ENCODE results near the gene SAMD10.
A peak's percentile ranks its signal among the peaks of the same experiment; 100 is the strongest.
"Not testable (repeated sequence)": the region's sequence is repeated elsewhere in the genome, so short reads cannot be mapped to it uniquely, and the experiment has no call there.

Gene SAMD10

GRCh38 chr20:63979557-63980316, at the start of gene SAMD10:
TSS of gene SAMD10 (minus strand) at chr20:63979642. CDS start at chr20:63979467, 175 bp downstream.
- DNase-seq (ENCODE audit: low read depth in 1 of 2, low spot score in 1 of 2), result peak; percentile 62 to 73

- no peak for DNase-seq (ENCODE audit: low read depth in 1 of 2, low spot score in 1 of 2)
Observed at GRCh38 chr20:64027981-64028685, 48.7 kb upstream of the SAMD10 start.

GRCh38 chr20:64025826-64026412, 46.5 kb upstream of the SAMD10 start:
- DNase-seq (ENCODE audit: low read depth in 1 of 2, low spot score in 1 of 2), result no peak

DNA sequence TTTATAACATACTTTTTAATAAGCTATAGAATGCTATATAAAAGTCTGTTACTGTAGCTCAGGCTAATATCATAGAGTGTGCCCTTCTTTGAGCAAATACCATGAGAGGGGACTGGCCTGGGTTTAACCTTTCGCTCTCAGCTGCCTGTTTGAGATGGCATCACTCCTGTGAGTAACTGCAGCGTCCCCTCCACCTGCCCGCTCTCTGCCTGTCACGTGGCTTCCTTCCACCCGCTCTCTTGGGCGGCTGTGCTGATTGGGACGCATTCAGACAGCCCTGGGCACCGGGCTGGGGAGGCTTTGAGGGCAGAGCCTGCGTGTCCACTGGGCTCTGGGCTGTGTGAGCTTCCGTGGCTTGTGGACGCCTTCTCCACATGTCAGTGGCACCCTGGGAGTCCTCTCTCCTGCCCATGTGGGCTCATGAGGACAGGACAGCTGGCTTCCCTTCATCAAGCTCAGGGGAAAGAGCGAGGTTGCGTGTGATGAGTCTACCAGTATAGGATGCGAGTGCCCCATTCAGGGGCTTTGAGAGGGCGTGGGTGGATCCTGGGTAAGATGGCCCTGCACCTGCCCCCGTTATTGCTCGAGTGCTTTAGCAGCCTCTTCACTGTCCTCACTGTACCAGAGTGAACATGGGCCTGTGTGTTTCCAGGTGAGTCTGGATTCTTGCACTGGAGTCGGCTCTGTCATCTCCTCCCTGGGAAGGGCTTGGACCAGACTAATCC, 45.8 kb upstream of the SAMD10 start:
- no peak for DNase-seq (ENCODE audit: low read depth in 1 of 2, low spot score in 1 of 2)

DNA sequence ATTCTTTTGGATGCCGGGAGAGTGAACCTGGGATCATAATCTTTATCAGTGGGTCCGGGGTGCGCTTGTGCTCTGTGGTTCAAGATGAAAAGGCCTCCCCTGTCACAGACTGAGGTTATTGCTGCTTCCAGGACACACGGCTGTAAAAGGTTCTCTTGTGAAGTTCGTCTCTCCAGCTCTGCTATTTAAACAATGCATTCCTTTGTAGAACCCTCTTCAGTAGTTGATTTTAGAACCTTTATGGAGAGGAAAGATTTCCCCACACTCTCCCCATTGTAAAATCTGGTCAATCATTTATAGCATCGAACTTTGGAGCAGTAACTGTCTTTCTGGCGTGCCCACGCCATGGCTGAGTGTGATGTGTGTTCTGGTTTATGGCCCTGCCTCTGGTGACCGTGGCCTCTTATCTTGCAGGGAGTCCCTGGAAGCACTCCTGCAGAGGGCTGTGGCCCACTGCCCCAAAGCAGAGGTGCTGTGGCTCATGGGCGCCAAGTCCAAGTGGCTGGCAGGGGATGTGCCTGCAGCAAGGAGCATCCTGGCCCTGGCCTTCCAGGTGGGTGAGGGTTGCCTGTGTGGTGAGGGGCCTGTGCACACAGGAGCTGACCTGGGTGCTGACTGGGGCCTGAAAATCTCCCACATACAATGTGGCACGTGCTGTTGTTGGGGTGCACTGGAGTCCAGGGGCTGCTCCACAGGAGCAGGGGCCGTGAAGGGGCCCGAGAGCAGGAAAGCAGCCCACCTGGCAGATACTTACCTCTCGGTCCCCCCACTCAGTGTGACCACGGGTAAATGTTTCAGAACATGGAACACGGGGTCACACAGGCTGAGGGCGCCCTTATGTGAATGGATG, 44.9 kb upstream of the SAMD10 start:
- no peak for DNase-seq (ENCODE audit: low read depth in 1 of 2, low spot score in 1 of 2)

DNA sequence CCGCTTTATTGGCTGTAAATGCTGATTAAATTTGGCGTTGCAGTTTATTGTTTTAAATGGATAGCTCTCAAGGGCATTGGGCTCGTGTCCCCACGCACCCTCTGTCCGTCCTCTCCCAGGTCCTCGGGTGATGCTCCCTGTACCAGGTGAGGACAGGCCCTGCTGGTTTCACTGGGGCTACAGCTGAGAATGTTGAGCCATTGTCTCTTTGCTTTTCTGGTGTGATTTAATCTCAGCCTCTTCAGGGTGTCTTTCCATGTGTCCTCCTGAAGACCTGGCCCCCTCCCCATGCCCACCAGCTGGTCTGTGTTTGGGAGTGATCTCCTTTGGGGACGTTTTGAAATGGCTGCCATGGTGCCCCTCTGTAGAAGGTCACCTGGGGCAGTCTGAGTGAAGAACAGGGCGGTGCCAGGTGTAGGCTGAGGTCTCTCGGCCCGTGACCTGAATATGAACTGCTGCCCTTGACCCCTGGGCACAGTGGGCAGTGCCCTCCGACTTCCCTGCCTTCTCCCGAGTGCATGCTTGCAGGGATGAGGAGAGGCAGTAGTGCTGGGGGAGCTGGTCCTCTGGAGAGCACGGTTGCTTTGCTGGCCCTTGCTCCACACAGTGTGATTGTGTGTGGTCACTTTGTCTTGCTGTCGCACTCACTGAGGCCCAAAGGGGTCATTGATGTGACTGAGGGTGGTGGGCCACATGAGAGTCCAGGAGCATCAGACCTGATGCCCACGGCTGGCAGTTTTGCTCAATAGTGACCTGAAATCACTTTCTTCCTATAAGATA, 44.1 kb upstream of the SAMD10 start:
- no peak for DNase-seq (ENCODE audit: low read depth in 1 of 2, low spot score in 1 of 2)

- DNase-seq (ENCODE audit: low read depth in 1 of 2, low spot score in 1 of 2), result no peak
Observed at GRCh38 chr20:64022671-64023360, 43.4 kb upstream of the SAMD10 start.

- no peak for DNase-seq (ENCODE audit: low read depth in 1 of 2, low spot score in 1 of 2)
Observed at GRCh38 chr20:64021124-64021975, 41.9 kb upstream of the SAMD10 start.

GRCh38 chr20:64015635-64016034, 36.2 kb upstream of the SAMD10 start:
- DNase-seq (ENCODE audit: low read depth in 1 of 2, low spot score in 1 of 2), result no peak

DNA sequence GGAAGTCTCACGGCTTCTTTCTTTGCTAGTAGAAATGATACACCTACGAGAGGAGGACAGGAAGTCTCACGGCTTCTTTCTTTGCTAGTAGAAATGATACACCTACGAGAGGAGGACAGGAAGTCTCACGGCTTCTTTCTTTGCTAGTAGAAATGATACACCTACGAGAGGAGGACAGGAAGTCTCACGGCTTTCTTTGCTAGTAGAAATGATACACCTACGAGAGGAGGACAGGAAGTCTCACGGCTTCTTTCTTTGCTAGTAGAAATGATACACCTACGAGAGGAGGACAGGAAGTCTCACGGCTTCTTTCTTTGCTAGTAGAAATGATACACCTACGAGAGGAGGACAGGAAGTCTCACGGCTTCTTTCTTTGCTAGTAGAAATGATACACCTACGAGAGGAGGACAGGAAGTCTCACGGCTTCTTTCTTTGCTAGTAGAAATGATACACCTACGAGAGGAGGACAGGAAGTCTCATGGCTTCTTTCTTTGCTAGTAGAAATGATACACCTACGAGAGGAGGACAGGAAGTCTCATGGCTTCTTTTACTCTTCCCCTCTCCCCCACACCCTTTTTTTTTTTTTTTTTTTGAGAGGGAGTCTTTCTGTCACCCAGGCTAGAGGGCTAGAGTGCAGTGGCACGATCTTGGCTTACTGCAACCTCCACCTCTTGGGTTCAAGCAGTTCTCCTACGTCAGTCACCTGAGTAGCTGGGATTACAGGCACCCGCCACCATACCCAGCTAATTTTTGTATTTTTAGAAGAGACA, 33.1 kb upstream of the SAMD10 start:
- DNase-seq (ENCODE audit: low read depth in 1 of 2, low spot score in 1 of 2), result not testable (repeated sequence)

- DNase-seq (ENCODE audit: low read depth in 1 of 2, low spot score in 1 of 2), result no peak
Observed at GRCh38 chr20:64011366-64011779, 31.9 kb upstream of the SAMD10 start.

GRCh38 chr20:64010711-64011237, 31.3 kb upstream of the SAMD10 start:
- no peak for DNase-seq (ENCODE audit: low read depth in 1 of 2, low spot score in 1 of 2)

GRCh38 chr20:64009811-64010387, 30.5 kb upstream of the SAMD10 start:
- DNase-seq (ENCODE audit: low read depth in 1 of 2, low spot score in 1 of 2), result no peak

DNA sequence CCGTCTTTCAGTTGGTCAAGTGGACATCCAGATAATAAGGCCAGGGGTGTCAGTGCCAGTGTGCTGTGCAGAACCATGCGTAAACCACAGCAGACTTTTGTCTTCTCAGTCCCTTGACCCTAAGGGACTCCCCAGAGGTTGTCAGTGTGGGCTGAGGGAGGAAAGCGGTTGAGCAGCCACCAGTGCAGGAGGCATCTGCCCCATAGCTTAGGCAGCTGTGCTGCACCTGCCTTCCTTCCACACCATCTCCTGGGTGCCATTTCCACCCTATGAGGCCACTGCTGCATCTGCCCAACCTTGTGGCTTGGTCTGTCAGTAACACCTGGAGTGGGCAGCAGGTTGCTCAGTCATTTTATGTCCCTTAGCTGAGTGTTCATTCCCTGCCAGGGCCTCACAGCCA, 27.5 kb upstream of the SAMD10 start:
- DNase-seq (ENCODE audit: low read depth in 1 of 2, low spot score in 1 of 2), result no peak

GRCh38 chr20:64006490-64006889, 27.0 kb upstream of the SAMD10 start:
- DNase-seq (ENCODE audit: low read depth in 1 of 2, low spot score in 1 of 2), result no peak

- no peak for DNase-seq (ENCODE audit: low read depth in 1 of 2, low spot score in 1 of 2)
Observed at GRCh38 chr20:64005394-64005793, 26.0 kb upstream of the SAMD10 start.

Data from activated CD4-positive, alpha-beta T cell treated with anti-CD3 and anti-CD28 coated beads, Interleukin-2, amount 50 U/mL, for 24 hours (primary cell).